GM12872 (cell line): ENCODE results near the gene TRIM44.

Experiments
- CTCF ChIP-seq: IDR thresholded peaks from 3 replicates; pipeline ENCODE4 v1.5.1; 2011; ENCODE audit warnings: low read depth, mild to moderate bottlenecking, low read length, moderate library complexity; ENCODE audit not compliant: insufficient read depth

Gene TRIM44

GRCh38 chr11:35825386-35825785 lies 162.8 kb downstream of the TRIM44 start:
- no peak for TF ChIP-seq CTCF

GRCh38 chr11:35826006-35826405 lies 163.4 kb downstream of the TRIM44 start:
- TF ChIP-seq CTCF, result no peak

GRCh38 chr11:35826949-35827348 lies 164.4 kb downstream of the TRIM44 start:
- TF ChIP-seq CTCF, result no peak

DNA sequence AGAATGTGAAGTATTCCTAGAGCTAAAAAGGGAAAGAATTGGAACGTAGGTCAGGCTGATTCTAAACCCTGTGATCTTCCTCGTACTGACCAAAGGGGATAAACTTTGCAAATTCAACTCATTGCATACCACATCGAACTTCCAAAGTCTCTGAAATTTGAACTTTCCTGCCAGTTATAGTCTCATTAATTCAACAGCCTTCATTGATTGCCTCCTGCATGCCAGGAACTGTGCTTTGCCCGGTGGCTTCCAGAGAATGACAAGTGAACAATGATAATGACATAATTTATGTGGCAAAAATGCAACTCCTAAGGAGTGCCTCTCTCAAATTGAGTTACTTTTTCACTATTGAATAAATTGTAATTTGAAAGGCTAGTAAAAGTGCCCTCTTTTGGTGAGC lies 173.6 kb downstream of the TRIM44 start:
- TF ChIP-seq CTCF, result no peak

GRCh38 chr11:35838071-35838470 lies 175.5 kb downstream of the TRIM44 start:
- no peak for TF ChIP-seq CTCF

DNA sequence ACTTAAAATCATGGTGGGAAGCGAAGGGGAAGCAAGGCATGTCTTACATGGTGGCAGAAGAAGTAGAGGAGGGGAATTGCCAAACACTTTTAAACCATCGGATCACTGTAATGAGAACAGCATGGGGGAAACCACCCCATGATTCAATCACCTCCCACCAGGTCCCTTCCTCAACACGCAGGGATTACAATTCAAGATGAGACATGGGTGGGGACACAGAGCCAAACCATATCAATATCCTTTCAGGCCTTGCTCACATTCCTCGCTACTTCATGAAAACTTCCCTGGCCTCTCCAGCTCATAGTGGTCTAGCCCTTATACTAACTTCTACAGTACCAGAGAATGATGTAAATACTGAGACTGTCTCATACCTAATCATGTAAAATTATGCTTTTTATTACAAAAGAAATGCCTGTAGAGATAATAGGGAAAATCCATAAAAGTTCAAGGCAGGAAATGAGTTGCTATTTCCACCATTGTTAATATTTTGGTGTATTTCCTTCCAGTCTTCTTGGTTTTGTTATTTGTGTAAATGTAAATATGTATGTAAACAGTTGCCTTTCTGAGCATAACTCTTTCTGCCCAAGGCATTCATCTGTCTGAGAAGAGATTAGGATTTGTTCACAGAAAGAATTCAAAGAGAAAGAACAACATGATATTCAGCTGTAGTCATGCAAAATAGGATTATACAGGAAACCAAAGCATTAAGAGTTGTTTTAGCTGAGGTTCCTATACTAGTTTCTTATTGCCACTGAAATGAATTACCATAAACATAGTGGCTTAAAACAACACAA lies 177.0 kb downstream of the TRIM44 start:
- TF ChIP-seq CTCF, result no peak

- no peak for TF ChIP-seq CTCF
Measured at GRCh38 chr11:35841733-35842132, 179.2 kb downstream of the TRIM44 start.
